GM21786 (cell line): ENCODE results near the gene TMEM174.

Source experiments
- ATAC-seq: cut with Tn5 transposase; IDR thresholded peaks from one replicate; pipeline ENCODE4 v1.9.1; 2021; ENCODE audit not compliant: unreplicated experiment

TMEM174 gene

DNA sequence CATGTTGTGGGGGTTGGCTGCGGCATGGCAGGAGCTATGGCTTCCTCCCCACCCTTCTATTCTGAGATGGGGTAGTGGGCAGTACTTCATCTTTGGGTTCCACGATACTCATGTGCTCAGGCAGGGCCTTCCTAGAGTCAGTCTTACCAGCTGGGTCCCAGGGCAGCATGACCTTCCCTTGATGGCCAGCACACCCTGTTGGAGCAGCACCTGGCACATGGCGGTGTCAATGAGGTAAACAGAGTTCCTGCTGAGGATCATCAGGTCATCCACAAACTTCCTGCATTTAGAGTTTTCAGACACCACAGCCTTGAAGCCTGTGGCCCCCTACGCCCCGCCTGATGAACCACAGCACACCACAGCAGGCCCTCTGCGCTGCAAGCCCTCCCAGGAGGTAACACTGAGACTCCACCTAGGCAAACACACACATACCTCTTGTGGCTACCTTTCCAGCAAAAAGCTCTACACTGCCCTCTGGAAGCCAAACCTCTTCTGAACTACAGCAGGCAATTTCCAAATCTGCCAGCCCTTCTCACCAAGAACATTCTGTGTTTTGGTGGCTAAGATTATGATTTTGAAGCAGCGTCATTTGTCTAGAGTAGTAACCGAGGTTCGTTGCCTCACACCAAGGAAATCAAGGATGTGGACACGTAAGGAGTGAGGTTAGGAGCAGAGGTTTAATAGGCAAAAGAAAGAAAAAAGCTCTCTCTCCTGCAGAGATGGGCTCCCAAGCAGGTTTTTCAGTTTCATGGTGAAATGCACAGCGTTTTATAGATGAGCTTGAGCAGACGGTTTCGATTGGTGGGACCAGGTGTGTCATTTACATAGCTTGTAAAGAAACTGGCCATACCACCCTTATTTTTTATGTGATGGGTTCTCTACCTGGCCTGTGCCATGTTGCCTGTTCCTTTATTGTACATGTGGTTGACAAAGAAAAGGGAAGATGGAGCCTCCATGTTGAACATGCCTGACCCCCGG is 20.3 kb upstream of the TMEM174 start:
- ATAC-seq = no peak

DNA sequence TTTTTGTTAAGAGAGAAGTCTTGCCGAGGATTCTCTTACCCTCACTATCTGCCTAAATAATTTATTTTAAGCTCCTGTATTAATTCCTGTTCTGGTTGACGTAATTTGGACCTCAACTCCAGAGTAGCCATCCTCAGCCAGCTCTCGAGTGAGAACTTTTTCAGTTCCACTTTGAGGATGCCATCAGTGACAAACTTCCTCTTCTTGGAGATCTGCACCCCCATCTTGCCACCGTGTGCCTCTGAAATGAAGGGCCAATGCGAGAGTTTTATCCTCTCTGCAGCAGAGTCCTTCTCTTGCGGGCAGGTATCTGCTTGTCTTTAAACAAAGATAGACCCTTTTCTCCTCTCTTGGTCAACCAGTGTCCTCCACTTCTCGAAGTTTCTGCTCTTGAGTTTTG is 19.5 kb upstream of the TMEM174 start:
- no peak for ATAC-seq

DNA sequence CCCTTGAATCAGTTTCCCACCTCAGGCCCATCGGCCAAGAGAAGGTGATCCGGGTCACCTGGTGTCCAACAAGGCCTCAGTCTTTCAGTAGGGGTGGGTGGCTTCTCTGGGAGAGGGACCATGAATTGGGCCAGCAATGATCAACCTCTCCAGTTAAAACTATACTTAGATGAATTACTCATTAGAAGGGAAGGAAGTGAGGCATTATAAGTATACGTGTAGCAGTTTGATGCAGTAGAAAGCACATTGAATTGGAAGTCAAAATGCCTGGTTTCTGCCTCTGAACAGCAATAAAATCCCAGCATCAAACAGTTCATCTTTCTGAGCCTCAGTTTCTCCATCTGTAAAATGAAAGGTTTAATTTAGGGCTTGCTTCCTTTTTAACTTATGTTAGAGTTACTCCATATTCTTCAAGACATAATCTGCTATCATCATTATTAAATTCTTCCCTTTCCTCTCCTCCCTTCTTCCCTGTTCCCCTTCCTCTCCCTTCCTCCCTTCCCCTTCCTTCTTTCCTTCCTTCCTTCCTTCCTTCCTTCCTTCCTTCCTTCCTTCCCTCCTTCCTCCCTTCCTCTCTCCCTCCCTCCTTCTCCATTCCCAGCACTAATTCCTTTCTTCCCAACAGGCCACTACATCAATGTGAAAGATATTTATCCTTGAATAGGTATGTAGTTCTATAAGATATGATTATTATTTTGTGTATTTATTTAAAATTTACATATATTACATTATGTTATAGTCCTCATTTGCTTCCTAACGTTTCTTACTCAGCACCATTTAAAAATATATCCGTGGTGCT is 18.6 kb upstream of the TMEM174 start:
- ATAC-seq = no peak

DNA sequence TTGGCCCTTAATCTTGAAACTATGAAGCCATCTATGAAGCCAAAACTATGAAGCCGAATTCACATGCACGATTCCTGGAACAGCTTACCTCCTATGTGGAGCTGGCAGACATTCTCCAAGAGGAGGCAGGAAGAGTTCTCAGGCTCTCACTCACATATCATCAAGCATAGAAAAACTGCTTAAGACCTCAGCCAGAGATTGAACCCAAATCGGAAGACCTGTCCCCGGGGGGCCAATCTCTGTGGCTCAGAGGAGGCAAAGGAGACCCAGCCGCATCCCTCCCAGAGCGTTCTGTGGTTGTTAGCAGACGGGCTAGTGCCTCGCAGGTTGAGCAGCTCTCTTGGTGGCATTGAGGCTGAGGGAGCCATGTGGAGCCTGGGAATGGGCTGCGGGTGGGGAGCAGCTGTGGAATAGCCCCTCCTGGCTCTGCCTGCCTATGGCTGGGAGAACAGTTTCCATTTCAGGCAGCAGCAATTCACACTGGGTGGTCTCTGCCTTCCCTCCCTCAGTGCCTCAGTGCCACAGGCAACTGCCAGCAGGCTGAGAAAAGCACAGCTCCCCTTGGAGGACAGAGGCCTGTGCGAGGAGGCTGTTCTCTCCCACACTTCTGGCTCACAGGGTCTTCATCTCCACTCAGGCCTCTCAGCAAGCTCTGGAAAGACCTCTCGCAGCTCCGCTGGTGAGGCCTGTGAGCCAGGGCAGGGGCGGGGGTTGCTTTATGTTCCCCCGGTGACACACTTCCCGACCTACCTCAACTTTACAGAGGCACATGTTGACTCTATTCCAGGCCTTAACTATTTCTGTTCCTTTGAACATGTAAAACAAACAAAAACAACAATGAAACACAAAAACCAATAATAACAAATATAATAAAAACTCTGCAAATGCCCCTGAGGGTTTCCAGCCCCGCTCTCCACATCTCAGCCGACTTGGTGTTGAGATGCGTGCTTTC is 17.4 kb upstream of the TMEM174 start:
- no peak for ATAC-seq

DNA sequence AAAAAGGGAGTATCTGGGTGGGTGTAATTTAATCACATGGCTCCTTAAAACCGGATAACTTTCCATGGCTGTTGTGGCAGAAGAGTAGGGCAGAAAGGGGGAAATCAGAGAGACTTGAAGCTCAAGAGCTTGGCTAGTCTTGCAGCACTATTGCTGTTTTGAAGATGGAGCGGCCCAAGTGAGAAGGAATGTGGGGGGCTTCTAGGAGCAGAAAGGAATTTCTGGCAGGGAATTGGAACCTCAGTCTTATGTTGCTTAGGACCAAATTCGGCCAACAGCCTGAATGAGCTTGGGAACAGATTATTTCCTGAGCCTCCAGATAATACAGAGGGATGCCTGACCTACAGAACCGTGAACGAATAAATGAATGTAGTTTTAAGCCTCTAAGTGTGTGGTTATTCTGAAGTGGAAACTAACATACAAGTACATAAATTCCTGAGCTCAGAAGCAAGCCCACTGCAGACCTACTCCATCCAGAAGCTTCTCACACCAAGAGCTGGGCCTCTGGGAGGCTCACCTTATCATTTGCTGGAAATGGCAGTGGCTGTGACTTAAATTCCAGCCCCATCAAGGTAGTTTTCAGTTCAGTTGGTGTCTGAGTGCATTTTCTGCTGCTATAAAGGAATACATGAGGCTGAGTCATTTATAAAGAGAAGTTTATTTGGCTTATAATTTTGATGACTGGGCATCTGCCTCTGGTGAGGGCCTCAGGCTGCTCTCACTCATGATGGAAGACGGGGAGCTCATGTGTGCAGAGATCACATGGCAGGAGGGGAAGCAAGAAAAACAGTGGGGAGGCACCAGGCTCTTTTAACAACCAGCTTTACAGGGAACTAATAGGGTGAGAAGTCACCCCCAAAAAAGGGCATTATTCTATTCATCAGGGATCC is 15.3 kb upstream of the TMEM174 start:
- no peak for ATAC-seq

DNA sequence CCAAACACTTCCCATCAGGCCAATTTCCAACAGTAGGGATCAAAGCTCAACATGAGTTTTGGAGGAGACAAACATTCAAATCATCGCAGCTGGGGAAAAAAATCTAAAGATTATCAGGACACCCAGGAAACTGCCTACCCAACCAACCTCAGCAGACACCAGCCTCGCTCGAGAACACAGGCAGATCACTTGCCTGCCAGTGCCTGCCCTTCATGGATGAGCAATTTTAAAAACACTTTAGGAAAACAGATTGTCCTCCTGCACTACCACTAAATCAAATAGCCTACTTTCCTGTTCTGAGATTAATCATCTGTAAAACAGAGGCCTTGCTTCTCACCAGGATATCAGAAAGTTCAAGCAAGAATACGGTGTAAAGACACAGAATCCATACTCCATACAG is 14.7 kb upstream of the TMEM174 start:
- no peak for ATAC-seq

DNA sequence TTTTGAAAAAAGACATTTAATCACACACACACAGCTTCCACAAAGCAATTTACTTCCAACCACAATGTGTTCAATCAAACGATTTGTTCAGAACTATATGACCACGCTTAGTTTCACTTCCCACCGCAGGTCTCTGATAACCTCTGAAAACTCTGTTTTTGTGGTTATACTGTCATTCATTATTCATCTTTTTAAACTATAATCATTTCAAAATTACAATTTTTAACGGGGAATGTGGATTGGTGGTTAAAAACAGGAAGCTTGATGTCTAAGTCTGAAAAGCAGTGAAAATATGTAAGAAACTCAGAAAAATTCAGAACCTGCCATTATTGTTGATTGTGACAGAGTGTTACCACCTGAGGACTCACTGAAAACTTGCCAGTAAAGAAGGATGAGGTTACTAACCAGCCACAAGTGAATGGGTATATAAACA is 12.7 kb upstream of the TMEM174 start:
- peak; percentile 61 for ATAC-seq

DNA sequence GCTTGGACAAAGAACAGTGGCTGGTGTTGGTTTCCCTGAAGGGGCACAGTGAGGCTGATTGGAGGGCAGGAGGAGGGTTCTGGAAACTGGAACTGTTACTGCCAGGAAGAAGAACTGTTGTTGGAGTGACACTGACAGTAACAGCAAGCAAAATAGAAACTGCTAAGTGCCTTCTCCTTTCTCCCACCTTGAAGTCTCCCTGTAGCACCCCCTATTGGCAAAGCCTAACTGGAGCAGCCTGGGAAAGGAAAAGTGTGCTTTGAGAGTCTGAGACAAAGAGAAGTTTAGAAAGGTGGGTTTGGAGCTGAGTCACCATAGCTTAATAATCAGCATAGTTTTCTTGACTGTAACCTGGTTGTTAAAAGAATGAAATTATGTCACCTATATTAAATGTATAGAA is 2.5 kb upstream of the TMEM174 start:
- no peak for ATAC-seq

DNA sequence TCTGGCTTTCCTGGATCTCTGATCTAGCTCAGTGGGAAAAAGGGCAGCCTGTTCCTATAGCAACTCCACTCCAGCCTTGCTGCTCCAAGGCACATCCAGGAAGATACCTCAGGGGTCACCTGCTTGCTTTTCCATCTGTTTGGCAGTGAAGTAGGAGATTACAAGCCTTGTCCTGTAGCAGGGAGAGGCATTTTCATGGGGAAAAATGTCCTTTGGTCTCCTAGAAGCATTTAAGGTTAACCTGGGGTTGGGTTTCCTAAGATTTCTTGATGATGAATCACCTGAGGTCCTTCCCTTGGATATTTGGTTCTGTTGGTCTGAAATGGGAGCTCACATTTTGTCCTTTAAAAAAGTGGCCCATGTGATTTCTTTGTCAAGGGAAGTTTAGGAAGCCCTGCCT is 1.5 kb upstream of the TMEM174 start:
- ATAC-seq = no peak

DNA sequence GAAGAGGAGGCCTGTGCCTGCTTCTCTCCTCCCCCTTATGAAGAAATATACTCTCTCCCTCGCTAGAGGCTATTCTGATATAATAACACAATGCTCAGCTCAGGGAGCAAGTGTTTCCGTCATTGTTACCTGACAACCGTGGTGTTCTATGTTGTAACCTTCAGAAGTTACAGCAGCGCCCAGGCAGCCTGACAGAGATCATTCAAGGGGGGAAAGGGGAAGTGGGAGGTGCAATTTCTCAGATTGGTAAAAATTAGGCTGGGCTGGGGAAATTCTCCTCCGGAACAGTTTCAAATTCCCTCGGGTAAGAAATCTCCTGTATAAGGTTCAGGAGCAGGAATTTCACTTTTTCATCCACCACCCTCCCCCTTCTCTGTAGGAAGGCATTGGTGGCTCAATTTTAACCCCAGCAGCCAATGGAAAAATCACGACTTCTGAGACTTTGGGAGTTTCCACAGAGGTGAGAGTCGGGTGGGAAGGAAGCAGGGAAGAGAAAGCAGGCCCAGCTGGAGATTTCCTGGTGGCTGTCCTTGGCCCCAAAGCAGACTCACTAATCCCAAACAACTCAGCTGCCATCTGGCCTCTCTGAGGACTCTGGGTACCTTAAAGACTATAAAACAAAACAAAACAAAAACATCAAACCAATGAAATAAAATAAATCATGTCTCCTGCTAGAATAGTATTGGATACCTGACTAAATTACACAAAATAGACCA is 1.3 kb downstream of the TMEM174 start:
- ATAC-seq = no peak

DNA sequence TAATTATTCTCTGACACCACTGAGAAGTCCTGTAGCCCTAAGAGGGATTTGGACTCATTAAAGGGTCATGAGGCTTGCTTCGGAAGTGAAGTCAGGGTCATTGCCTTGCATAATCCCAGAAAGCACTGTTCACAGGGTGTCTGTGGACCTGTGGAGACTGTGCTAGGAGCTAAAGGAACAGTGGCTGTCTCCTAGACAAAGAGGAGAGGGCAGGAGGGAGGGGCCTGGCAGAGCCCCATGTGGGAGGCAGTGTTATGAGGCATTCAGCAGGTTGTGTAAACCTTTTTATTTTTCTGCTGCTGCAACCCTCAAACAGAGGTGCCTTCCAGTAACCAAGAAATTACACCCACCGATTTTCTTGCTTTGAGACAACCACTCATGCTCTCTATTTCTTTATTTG is 3.3 kb downstream of the TMEM174 start:
- no peak for ATAC-seq

DNA sequence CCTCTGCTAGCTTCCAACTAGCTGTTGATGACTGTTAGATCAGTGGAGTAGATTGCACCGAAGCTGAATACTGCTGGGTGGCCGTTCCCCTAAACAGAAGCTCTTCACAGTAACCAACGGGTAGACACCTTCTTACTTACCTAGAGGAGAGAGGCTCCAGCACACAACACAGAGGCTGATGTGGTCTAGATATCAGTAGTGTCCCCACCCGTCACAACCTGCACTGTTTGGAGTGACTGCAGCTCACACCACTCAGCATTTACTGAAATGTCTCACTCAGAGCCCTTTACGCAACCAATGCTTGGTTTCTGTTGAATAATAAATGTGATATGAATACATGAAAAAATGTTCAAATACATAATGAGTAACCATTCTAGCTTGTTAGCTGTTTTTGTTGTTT is 5.3 kb downstream of the TMEM174 start:
- ATAC-seq = no peak

DNA sequence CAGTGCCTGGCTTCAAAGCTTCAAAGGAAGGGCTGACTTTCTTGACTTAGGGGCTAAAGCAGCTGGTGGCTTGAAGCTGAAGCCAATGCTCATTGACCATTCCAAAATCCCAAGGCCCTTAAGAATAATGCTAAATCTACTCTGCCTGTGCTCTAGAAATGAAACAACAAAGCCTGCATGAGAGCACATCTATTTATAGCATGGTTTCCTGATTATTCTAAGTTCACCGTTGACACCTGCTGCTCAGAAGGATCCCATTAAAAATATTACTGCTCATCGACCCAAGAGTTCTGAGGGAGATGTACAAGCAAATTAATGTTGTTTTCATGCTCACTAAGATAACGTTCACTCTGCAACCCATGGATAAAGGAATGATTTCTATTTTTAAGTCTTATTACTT is 6.7 kb downstream of the TMEM174 start:
- ATAC-seq = no peak

DNA sequence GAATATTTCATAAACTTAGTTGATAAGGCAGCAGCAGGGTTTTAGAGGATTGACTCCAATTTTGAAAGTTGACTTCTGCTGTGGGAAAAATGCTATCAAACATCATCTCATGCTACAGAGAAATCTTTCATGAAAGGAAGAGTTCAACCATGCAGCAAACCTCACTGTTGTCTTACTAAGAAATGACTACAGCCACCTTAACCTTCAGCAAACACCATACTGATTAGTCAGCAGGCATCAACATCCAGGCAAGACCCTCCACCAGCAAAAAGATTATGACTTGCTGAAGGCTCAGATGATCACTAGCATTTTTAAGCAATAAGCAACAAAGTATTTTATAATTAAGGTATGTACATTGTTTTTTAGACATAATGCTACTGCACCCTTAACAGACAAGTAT is 7.6 kb downstream of the TMEM174 start:
- no peak for ATAC-seq

DNA sequence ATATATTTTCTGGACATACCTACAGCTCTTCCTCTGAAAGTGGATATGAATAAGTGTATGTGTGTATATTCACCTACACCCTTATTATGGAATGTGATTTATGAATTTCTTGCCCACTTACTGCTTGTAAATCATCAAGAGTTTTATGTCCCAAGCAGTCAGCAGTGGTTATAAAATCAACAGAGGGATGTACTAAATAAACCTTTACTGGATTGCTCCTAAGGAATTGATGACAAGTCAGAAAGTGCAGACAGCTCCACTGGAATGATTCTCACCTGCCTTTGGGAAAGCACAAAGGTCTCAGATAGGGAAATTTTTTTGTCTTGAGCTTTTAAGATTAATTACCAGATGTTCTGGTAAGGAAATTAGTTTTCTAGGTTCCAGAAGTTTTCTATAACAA is 9.3 kb downstream of the TMEM174 start:
- no peak for ATAC-seq

DNA sequence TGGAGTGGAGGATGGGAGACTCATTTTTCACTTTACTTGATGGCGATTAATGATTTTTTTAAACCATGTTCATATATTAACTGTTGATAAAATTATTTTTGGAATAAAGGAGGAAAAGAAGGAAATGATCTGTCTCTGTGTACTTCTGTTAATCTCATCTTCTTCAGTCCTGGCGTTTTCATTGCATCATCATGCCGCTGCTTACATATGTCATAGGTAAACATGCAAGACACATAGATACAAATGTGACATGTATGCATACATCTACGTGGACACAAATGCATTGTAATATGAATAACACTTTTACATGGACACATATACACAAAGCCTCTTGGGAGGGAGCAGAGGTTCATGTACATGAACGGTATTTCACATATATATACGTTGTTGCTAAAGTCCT is 10.0 kb downstream of the TMEM174 start:
- ATAC-seq = no peak

DNA sequence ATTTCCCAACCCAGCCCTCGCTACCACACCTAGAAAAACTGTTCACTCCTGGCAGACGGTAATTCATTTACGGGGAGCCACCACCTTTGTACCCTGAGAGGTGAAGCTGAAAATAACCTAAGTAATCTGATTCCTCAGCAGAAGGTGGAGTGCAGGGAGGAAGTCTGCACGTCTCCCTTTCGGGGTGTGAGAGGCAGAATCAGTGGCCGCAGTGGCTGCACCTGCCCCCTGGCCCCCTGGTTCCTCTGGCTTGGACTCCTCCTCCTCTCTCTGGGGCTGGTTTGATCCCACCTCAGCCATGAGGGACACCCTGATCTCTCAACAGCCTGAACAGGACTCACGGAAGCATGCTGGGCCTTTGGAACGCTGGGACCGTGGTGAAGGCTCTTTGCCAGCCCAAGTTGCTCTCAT is 10.5 kb downstream of the TMEM174 start:
- ATAC-seq = no peak

DNA sequence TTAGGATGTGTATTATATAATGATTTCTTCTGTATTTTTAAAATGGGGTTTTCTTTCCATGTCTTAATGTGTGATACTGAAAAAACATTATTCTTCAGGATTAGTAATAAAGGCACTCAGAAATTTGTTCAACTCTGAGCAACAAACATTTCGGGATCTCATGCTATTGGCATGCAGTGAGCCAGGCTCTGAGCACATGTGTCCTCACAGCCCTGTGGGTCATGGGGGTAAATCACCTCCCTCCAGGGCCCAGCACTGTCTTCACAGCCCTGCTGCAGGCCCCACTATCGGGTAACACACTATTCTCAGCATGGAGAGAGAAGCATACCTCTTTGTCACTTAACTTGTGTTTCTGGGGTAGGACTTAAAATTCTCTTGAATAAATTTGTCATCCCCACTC is 14.0 kb downstream of the TMEM174 start:
- no peak for ATAC-seq

DNA sequence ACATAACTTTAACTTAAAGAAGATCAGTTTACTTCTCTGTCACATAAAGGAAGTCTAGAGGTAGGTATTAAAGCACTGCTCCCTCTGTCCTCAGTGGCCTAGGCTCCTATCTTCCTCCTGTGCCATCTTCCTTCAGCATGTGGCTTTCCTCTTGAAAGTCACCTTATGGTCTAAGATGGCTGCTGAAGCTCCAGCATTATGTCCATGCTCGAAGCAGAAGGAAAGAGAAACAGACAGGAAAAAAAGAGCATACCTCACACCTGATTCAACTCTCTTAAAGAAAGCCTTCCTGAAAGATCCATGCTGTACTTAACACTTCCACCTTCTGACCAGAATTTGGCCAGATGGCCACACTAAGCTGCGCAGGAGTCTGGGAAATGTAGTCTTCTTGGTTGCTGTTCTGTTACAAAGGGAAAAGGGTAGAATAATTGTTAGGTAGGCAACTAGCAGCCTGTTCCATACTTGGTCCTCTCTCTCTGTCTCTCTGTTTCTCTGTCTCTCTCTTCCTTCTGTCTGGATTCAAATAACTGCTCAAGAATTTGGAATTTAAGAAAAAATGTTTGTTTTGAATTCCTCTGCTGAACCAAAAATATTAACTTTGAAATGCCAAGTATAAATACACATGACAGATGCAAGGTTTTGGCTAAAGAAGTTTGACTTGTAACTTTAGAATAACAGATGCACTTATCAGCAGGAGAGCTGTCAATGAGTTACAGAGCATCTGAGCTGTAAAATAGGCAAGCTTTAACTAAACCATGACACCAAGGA is 16.0 kb downstream of the TMEM174 start:
- ATAC-seq = no peak
